ENCODE results near the gene TMEM9B.
"Not testable (repeated sequence)": the region's sequence is repeated elsewhere in the genome, so short reads cannot be mapped to it uniquely, and the experiment has no call there.

TMEM9B gene

GRCh38 chr11:8964324-8965320 lies at the start of gene TMEM9B:
TMEM9B (minus strand) TSS chr11:8964442; CDS start chr11:8964313, 129 bp downstream.
- DNase-seq = peak; percentile 92

DNA sequence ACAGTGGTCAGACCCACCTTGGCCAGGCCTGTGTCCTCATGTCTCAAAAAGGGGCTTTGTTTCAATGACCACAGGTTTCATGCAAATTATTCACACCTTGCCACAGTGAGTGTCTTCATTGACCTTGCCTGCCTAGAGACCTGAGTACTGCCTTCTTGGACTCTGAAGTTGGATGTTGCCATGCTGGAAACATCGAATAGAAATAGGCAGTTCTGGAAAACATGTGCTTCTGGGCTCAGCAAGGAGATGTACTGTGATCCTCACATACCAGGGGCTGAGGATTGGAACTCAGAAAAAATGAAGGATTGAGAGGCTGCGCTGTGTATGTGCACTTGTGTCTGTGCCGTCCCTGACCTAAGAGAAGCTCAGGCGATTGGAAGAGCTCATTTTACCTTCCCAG lies 49.1 kb upstream of the TMEM9B start:
- DNase-seq = no peak

GRCh38 chr11:9009538-9009937 lies 45.3 kb upstream of the TMEM9B start:
- not testable (repeated sequence) for DNase-seq

GRCh38 chr11:9008661-9009060 lies 44.4 kb upstream of the TMEM9B start:
- DNase-seq = no peak

DNA sequence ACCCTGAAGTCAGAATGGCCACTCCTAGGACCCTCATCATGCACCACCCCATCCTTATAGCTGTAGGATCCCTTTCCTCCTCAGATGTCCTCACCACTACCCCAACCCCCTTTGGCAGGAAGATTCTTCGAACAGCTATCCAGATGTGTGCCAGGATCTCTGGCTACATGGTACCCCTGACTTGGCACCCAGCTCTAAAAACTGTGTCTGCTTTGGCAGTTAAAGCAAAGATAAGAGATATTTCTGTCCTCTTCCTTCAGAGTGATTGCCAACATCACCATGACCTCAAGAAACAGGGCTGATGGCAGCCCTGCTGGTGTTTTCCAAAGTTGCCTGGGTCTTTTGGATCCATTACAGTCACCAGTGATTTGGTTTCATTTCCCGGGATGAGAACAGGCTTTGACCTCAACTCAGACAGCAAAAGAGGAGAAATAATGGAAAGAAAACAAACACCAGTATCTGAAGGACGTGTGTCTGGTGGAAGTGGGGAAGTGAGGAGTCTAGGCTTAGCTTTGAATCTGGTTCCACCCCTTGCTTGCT lies 43.8 kb upstream of the TMEM9B start:
- DNase-seq = no peak

DNA sequence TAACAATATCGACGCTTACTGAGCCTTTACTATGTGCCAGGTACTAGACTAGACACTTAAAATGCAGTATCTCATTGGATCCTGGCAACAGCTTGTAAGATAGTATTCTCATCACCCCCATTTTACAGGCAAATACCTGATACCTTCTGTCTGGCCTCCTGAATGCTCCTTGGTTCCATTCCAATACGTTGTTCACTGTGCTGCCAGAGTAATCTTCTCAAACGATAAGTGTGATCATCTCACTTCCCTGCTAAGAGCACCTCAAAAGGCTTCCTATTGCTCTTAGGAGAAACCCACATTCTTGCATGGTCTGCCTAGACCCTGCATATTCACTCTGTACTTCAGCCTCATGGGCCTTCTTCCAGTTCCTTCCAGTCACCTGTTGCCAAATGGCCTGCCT lies 40.8 kb upstream of the TMEM9B start:
- no peak for DNase-seq

DNA sequence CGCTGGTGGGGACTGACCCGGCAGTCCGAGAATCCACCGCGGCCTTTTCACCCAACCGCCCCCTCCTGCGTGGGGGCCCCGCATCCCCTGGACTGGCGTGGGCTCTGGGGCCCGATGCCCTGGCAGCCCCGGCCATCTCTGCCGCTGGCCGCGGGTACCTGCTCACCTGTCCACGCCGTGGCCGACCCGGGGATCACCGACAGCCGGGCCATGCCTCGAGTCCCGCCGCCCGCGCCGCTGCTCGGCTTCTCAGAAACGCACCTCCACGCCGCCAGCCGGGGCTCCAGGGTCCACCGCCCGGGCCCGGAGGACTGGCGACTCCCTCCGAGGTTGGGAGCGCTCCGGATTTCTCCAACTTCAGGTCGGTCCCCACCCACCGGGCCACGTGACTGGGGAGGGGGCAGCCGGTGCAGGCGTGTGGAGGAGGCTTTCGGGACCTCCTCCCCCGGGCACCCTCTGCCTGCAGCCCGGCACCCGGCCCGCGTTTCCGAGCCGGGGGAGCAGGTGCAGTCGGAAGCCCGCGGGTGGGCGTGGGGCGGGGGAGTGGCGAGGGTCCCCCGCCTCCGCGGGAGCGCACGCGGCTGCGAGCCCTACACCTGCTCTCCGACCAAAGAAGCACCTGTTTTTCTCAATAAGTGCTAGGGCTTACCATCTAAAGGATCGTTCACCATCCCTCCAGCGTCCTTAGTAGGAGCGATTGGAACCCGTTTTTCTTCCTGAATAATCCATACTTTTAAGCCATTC lies 40.1 kb upstream of the TMEM9B start:
- DNase-seq = peak; percentile 16

DNA sequence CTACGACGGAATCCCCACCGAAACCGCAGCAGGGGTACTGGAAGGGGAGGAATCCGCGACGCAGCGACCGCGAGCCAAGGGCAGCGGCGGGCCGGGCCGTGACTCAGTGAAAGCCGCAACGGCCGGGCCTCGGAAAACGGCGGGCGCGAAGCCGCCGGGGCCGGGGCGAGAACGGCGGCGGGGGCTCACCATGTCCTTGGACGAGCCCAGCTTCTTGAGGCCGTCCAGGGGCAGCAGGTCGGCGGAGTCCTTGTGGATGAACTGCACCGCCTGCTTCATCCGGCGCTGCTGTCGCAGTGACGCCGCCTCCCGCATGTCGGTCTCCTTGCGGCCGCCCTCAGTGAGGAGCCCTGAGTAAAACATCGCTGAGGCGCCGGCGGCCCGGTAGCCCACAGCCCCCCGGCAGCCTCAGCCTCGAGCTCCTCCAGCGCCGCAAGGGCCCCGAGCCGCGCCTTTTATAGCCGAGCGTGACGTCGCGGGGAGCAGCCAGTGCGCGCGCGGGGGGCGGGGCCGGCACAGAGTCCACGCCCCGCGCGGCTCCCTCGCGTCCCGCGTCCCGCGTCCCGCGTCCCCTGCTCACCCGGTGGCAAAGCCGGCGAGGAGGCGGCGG lies 39.4 kb upstream of the TMEM9B start, which contains the start of gene NRIP3:
Gene NRIP3 (minus strand): TSS at position 429 of the 610 bp plus-strand sequence. CDS start 66 bp downstream, at position 363.
- DNase-seq = peak; percentile 85

DNA sequence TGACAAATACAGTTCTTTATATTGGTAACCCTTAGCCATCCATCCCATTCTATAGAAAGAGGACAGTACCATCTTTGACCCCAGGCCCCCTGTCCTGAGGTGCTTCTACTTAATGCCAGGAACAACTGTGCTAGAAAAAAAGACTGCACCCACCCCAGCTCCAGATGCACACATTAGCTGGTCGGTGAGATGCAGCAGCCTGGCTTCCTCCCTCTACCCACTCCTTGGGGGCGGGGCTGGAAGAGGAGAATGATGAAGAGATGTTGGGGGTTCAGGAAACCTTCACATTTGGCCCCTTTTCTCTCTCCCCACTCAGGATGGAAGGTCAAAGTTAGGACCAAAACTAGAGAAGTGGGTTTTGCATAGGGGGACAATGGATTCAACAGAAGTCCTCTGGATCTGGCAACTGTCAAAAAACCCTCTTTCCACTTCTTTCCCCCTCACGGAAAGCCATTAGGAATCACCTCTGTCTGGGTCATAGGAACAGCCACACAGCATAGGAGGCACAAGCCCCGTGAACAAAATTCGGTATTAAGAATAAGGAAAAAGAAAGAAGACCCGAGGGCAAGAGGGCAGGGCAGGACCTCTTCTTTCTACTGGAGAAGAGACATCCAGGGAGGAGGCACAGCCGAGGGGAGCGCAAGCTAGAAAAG lies 38.8 kb upstream of the TMEM9B start:
- no peak for DNase-seq

GRCh38 chr11:9001736-9002135 lies 37.5 kb upstream of the TMEM9B start:
- DNase-seq = no peak

DNA sequence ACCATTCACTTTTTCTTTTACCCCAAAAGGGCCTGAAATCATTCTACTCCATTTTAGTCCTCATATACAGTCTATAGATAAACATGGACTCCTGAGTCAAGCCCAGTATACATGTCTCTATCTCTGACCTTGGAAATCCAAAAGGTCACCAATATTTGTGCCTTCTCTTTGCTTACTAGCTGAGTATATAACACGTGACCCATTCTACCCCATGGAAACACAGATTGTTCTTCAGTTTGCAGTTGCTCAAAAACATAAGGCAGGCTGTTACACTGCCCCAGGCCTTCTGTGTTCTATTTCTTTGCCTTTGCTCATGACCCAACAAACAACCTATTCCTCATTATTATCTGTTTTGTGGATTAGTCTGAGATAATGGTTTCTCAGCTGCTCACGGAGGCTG lies 33.8 kb upstream of the TMEM9B start:
- no peak for DNase-seq

DNA sequence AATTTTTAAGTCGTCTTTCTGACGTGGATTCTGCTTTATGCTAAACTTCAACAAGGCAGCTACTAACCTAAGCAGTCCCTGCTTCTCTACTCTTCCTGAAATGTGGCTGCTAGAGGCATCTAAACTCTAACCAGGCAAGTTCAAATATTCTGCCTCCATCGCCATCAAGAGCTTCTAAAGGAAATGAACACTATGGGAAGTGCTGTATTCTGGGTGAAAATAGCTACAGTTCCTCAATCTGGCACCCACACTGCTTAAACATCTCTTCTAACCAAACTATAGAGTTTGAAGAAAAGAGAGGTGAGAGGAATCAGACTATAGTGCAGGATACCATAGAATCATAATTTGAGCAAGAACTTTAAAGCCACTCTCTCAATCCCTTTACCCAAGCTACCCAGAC lies 33.2 kb upstream of the TMEM9B start:
- DNase-seq = no peak

- DNase-seq = no peak
Measured at GRCh38 chr11:8989453-8989852, 25.2 kb upstream of the TMEM9B start.

DNA sequence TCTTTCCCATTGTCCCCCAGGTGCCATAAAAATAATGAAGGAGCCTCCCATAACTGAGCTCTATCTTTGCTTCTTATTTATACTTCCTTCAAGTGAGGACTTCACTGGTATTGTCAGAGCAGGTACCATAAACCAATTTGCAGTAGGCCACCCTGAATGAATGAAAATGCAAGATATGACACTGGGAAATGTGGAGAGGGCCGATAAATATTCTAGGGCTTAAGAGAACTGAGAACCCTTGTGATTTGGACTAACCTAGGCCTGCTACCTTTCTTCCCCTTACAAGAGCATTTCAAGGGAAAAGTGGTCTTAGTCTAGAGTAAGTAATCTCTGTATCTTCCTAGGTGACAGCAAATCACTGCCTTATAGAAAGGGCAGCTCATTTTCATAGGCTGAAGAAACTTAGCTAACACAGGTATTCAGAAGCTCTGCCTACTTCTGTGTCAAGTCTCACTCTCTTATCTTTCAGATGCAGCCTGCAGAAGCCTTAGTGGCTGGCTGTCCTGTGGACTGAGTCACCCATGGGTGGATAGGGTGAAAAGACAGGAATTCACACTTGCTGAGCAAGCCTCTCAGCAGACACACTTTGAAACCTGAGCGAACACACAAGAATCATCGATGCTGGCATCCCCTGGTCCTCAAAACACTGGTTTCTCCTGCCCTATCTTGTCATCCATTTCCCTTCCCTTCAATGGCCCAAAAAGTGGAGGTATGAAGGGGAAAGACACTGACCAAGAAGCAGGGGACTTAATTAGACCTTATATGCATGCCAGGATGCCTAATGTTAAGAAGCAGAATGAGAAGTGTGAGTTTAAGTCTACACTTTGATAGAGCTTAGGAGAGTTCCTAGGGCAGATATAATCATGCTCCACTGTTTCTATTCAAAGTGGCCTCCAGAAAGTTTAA lies 24.3 kb upstream of the TMEM9B start:
- no peak for DNase-seq

DNA sequence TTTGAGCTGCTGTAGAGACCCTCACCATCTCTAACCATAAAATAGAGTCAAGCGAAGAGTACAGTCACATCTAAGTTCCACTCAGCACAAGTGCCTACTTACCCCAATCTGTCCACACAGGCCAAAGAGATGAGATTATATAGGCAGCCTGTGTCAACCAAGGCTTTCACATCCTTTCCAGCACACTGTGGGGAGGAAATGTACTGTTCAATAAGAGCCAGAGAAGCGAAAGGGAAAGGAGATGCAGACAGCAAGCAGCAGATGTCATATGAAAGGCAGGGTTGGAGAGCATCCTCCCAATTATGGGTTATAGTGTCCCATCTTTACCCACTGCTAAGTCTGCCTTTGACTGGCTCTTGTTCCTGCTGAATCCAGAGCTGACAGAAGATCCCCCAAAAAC lies 23.2 kb upstream of the TMEM9B start:
- DNase-seq = no peak

DNA sequence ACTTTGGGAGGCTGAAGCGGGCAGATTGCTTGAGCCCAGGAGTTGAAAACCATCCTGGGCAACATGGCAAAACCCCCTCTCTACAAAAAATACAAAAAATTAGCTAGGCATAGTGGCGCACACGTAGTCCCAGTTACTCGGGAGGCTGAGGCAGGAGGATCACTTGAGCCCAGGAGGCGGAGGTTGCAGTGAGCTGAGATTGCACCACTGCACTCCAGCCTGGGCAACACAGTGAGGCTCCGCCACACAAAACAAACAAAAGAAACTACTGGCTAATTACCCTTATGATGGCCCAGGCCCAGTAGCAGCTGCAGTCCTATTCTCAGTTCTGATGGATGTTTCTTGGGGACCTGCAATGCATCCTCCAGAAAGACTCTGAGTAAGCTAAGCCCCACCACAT lies 22.5 kb upstream of the TMEM9B start:
- DNase-seq = not testable (repeated sequence)

- no peak for DNase-seq
Measured at GRCh38 chr11:8985462-8985861, 21.2 kb upstream of the TMEM9B start.

GRCh38 chr11:8983552-8983951 lies 19.3 kb upstream of the TMEM9B start:
- no peak for DNase-seq

DNA sequence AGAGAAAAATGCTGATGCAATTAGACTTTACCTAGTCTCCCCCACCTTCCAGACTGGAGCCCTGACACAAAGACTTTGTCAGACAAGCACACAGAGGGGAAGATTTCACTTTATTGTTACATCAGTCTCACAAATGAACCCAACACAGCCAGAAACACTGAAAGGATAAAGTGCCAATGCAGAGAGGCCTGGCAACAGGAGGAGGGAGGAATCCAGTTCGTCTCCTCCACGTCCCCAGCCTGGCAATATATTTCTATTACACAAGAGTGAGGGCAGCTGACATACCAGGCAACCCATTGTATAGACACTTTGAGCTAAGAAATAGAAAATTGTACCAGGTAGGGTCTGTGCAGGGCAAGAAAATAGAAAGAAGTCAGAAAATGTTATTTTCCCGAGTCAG lies 16.2 kb upstream of the TMEM9B start:
- no peak for DNase-seq

GRCh38 chr11:8979365-8979764 lies 15.1 kb upstream of the TMEM9B start:
- not testable (repeated sequence) for DNase-seq

GRCh38 chr11:8973121-8973520 lies 8.9 kb upstream of the TMEM9B start:
- DNase-seq = no peak

All from NCI-H2227 treated with DMSO at 0.1 percent for 48 hours (cell line).